ENCODE results near the gene LGALS3BP.

Gene LGALS3BP

DNA sequence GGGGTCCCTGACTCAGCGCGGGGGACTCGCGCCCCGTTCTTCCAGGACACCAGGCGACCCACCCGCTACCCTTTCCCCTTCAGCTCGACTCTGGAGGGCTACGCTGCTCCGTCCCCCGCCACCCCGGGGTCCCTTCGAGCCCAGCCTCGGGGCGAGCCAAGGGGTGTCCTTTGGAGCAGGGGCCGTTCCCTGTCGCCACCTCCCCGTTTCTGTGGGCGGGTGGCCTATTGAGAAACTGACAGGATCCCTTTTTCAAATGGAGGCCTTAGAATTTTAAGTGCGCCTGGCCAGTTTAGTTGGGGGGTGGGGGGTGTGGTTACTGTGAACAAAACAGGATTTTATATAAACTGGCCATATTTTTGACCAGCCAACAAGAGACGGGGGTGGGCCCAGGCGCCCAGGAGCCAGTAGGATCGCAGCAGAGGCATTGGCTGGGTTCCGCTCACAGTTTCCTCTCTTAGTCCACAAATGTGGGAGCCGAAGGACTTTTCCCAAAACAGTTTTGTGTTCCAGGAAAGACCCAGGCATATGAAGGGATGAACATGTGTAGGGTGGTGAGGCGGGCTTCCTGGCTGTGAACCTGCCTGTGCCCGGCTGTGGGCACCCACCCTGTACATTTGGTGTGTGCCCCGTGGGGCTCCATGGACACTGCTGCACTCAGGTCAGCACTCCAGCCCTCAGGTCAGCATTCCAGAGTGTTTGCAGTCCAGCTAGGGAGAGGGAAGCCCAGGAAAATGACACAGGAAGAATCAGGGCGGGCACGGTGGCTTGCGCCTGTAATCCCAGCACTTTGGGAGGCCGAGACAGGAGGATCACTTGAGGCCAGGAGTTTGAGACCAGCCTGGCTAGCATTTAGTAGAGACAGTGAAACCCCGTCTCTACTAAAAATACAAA lies 53.8 kb downstream of the LGALS3BP start:
- TF ChIP-seq, protein P1, sequence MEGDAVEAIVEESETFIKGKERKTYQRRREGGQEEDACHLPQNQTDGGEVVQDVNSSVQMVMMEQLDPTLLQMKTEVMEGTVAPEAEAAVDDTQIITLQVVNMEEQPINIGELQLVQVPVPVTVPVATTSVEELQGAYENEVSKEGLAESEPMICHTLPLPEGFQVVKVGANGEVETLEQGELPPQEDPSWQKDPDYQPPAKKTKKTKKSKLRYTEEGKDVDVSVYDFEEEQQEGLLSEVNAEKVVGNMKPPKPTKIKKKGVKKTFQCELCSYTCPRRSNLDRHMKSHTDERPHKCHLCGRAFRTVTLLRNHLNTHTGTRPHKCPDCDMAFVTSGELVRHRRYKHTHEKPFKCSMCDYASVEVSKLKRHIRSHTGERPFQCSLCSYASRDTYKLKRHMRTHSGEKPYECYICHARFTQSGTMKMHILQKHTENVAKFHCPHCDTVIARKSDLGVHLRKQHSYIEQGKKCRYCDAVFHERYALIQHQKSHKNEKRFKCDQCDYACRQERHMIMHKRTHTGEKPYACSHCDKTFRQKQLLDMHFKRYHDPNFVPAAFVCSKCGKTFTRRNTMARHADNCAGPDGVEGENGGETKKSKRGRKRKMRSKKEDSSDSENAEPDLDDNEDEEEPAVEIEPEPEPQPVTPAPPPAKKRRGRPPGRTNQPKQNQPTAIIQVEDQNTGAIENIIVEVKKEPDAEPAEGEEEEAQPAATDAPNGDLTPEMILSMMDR (IDR thresholded peaks at IDR 0.05; ENCODE audit: low read depth, low read length), result no peak
- DNase-seq (ENCODE audit: low read depth, low spot score), result peak; percentile 77
- peak overlapping the region; percentile 44 for H3K4me3 ChIP-seq (ENCODE audit: low read depth, low read length)
- in situ Hi-C loops (cut with HindIII; ENCODE audit: low sequenced_read_pairs), result no loop called here

DNA sequence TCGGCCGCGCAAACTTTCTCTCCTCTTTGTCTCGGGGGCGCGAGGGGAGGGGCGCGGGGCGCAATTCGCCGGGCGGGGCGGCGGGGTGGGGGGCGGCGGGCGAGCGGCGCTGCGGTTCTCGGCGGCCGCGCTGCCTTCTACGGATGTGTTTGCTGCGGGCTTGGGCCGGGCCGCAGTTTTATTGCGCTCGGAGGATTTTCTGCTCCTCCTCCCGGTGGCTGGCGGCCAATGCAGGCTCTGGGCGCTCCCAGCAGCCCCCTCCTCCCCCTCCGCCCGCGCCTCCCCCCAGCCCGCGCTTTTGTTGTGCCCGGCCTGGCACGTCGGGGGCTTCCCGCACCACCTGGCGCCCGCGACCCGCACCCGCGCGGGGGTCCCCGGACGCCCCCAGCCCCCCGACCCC lies 54.5 kb downstream of the LGALS3BP start, which contains the start of gene TIMP2:
Gene TIMP2 (minus strand): TSS at position 154 of the 400 bp plus-strand sequence. CDS start 299 bp downstream, outside the sequence.
- peak; percentile 83 for DNase-seq (ENCODE audit: low read depth, low spot score)
- peak within 1 kb of the TSS; percentile 87 for H3K4me3 ChIP-seq (ENCODE audit: low read depth, low read length)
- in situ Hi-C loops (cut with HindIII; ENCODE audit: low sequenced_read_pairs), result no loop called here
- TF ChIP-seq, protein P1 (IDR thresholded peaks at IDR 0.05; ENCODE audit: low read depth, low read length), result peak; percentile 13

DNA sequence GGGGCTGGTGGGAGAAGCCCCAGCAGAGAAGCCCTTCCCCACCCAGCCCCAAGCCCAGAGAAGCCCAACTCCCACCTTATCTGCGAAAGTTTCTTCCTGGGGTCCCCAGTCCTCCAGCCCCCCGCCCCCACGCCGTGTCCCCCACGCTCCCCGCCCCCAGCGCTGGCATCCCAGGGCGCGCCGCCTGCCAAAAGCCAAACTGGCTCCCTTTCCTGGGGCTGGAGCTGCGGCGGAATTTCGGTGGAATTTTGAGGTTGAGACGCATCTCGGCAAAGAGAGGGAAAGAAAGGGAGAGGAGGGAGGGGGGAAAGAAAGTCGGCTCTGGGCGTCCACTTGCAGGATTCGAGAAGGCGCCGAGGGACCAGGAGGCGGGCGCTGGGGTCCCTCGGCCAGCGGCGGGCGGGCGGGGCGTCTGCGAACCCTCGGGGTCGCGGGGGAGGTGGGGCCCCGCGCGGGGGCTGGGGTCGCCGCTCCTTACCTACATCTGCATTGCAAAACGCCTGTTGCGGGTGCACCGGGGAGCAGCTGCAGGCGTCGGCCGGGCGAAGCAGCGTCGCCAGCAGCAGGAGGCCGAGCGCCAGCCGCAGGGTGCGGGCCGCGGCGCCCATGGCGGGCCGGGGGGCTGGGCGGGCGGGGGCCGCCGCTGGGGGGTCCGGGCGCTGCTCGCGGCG lies 55.1 kb downstream of the LGALS3BP start:
- DNase-seq (ENCODE audit: low read depth, low spot score), result no peak
- H3K4me3 ChIP-seq (ENCODE audit: low read depth, low read length), result peak overlapping the region; percentile 87
- in situ Hi-C loops (cut with HindIII; ENCODE audit: low sequenced_read_pairs), result no loop called here
- TF ChIP-seq, protein P1 (IDR thresholded peaks at IDR 0.05; ENCODE audit: low read depth, low read length), result no peak

DNA sequence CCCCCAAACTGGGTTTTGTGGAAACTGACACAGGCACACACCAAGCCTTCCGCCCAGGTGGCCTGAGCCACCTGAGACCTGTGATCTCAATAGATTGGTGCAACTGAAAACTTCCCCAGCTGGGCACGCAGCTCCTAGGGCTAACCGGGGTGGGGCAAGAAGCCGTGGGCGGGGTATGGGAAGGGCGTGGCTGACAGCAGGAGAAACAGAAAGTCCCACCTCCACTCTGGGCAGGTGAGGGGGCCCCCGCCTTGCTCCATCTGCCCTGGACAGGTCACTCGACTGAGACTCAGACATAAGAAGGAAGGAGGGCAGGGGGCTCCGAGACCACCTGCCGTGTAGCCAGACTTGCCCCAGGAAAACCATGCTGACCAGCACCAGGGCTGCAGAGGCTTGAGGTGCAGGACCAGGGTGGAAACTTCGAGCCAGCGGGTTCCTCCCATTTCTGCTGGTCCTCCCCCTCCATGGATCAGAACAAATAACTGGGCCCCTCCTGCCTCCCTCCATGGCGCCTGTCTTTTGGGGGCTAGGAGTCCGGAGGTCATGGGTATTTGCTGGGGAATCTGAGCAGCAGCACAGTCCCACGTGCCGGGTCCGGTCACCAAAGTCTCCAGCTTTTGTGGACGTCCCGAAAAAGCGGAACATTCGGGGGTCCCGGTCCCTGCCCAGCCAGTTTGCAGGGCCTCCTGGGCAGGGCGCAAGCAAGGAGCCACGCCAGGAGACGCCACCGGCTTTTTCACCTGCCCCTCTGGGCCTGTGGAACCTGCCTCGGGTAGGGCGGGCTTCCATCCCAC lies 55.9 kb downstream of the LGALS3BP start:
- DNase-seq (ENCODE audit: low read depth, low spot score), result no peak
- TF ChIP-seq, protein P1 (IDR thresholded peaks at IDR 0.05; ENCODE audit: low read depth, low read length), result no peak
- in situ Hi-C loops (cut with HindIII; ENCODE audit: low sequenced_read_pairs), result no loop called here
- peak overlapping the region; percentile 87 for H3K4me3 ChIP-seq (ENCODE audit: low read depth, low read length)

DNA sequence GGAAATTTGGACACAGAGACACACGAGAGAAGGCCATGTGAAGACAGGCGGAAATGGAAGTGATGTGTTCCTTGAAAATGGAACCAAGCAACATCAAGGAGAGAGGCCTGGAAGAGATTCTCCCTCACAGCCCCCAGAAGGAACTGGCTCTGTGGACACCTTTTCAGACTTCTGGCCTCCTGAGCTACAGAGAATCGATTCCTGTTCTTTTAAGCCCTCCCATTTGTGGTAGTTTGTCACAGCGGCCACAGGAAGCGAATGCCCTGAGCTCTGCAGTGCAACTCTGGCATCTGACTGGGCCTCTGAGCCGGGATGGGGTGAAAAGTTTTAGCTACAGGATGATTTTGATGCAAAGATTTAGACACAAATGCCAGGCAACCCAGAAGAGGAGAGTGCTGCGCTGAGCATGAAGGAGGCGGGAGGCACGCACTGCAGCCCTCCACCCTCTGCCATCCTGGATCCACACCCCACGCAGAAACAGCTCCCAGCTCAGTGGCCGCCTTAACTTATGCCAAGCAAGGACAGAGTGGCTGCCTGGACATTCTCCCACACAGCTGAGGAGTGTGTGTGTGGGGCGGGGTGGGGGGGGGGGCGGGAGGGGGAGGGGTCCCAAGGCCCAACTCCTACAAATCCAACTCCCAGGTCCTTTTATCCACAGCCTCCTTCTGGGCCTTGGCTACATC lies 56.8 kb downstream of the LGALS3BP start:
- no peak for DNase-seq (ENCODE audit: low read depth, low spot score)
- in situ Hi-C loops (cut with HindIII; ENCODE audit: low sequenced_read_pairs), result no loop called here
- H3K4me3 ChIP-seq (ENCODE audit: low read depth, low read length), result peak overlapping the region; percentile 87
- TF ChIP-seq, protein P1 (IDR thresholded peaks at IDR 0.05; ENCODE audit: low read depth, low read length), result no peak

Data from astrocyte of the spinal cord (primary cell).